Measurements from ENCODE around the gene ATP1B3.

DNA sequence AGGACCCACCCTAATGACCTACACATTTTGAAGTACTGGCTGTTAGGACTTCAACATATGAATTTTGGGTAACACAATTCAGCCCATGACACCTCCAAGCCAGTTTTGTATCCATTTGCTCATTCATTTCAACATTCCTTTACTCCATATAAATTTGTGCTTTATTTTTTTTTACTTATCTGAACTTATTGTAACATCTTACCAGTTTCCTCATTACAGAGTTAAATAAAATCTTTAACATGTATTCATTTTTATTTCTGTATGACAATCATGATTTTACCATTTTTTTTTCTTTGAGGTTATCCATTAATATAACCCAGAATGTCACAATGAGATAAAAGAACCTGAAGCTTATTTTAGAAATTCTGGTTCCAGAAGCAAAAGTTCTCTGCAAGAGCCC, 48.0 kb upstream of the ATP1B3 start:
- TF ChIP-seq, protein P1, sequence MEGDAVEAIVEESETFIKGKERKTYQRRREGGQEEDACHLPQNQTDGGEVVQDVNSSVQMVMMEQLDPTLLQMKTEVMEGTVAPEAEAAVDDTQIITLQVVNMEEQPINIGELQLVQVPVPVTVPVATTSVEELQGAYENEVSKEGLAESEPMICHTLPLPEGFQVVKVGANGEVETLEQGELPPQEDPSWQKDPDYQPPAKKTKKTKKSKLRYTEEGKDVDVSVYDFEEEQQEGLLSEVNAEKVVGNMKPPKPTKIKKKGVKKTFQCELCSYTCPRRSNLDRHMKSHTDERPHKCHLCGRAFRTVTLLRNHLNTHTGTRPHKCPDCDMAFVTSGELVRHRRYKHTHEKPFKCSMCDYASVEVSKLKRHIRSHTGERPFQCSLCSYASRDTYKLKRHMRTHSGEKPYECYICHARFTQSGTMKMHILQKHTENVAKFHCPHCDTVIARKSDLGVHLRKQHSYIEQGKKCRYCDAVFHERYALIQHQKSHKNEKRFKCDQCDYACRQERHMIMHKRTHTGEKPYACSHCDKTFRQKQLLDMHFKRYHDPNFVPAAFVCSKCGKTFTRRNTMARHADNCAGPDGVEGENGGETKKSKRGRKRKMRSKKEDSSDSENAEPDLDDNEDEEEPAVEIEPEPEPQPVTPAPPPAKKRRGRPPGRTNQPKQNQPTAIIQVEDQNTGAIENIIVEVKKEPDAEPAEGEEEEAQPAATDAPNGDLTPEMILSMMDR (optimal IDR thresholded peaks at IDR 0.05 in 1 of 3, IDR thresholded peaks at IDR 0.05 in 1 of 3, conservative IDR thresholded peaks at IDR 0.05 in 1 of 3; ENCODE audit: extremely low read depth in 1 of 3, insufficient read depth in 2 of 3, low read length in 3 of 3) = no peak
- TF ChIP-seq EZH2 (IDR thresholded peaks at IDR 0.05; ENCODE audit: low read length) = no peak

Data from keratinocyte (primary cell).